Right ventricle myocardium inferior (tissue), 1 donor: Measurements from ENCODE around the gene RAMP3. TPM values are rescaled to one million over a fixed set of nuclear protein-coding genes. Genes with fewer than 3 reads are reported as not detected.

Source experiments
- ATAC-seq: fragments of 200-7000 bp; cut with Tn5 transposase; one replicate; pipeline ENCODE4 v1.9.1; 2020; ENCODE audit warnings: mild to moderate bottlenecking, moderate library complexity
- DNase-seq: peaks from one replicate; pipeline ENCODE4 v3.0.0; 2021; ENCODE audit errors: missing footprints
- intact Hi-C: fragments of 100-400 bp; cut with DNase I; formaldehyde crosslinking; loops from one replicate; pipeline ENCODE4 v1.11.0; 2022
- total RNA-seq: library from RNA; stranded (reverse); fragmentation: NEBNext Ultra II Directional; extraction: Animal tissue kit (Norgen Biotek cat#: 25700); gene quantifications from one replicate; pipeline ENCODE4 v1.2.1, GENCODE V29; 2021
- donor health status: DM: no; HTN: yes; CAD: no; lungs with severe emphysema.

Gene RAMP3
- total RNA-seq, 1 donor from 2014 or later: 33.8 TPM

GRCh38 chr7:45225948-45226335, 68.4 kb downstream of the RAMP3 start:
- ATAC-seq (no peak), DNase-seq (no peak)
- intact Hi-C loops: no loop called here

GRCh38 chr7:45229156-45229920, 71.7 kb downstream of the RAMP3 start:
- intact Hi-C loops: no loop called here
- ATAC-seq (no peak), DNase-seq (no peak)

GRCh38 chr7:45230083-45230482, 72.5 kb downstream of the RAMP3 start:
- no peak for DNase-seq
- no peak for ATAC-seq
- intact Hi-C loops: no loop called here

- DNase-seq (no peak), ATAC-seq (no peak)
- intact Hi-C loops: no loop called here
Measured at GRCh38 chr7:45230611-45231165, 73.1 kb downstream of the RAMP3 start.

GRCh38 chr7:45233249-45233775, 75.7 kb downstream of the RAMP3 start:
- intact Hi-C loops: no loop called here
- ATAC-seq (no peak), DNase-seq (no peak)

Other genes with a start within 250 kb of the RAMP3 start
- 1.9 TPM for gene MYO1G, start 178.8 kb upstream of the RAMP3 start, total RNA-seq
- gene CCM2, start 157.6 kb upstream of the RAMP3 start, total RNA-seq: 38.7 TPM
- gene NACAD, start 68.8 kb upstream of the RAMP3 start, total RNA-seq: 6.0 TPM
- 82.4 TPM for gene TBRG4, start 46.1 kb upstream of the RAMP3 start, total RNA-seq